Coronary artery (tissue), 2 donors: ENCODE data around the gene AKAP14.
"Not testable (repeated sequence)": the region's sequence is repeated elsewhere in the genome, so short reads cannot be mapped to it uniquely, and the experiment has no call there.

Experiments
- DNase-seq: peaks from one replicate; pipeline ENCODE4 v3.0.0-alpha.2; 2017; ENCODE audit warnings: low spot score
- H3K27ac ChIP-seq, 2 donors: fragments of 200-600 bp; sonication (generic); one replicate each; pipeline ENCODE4 v1.5.1; 2016 to 2019
- H3K4me3 ChIP-seq: fragments of 200-600 bp; sonication (generic); 2 replicates; pipeline ENCODE4 v1.5.1; 2016; ENCODE audit warnings: mild to moderate bottlenecking, moderate library complexity
- TF ChIP-seq, protein P1 (sequence below): fragments of 200-600 bp; sonication (generic); IDR thresholded peaks from one replicate; pipeline ENCODE4 v1.5.1; 2019; ENCODE audit warnings: antibody characterized with exemption

AKAP14 gene

GRCh38 chrX:119954374-119954773 is 58.7 kb downstream of the AKAP14 start:
- no peak overlapping the region for H3K4me3 ChIP-seq
- TF ChIP-seq, protein P1, sequence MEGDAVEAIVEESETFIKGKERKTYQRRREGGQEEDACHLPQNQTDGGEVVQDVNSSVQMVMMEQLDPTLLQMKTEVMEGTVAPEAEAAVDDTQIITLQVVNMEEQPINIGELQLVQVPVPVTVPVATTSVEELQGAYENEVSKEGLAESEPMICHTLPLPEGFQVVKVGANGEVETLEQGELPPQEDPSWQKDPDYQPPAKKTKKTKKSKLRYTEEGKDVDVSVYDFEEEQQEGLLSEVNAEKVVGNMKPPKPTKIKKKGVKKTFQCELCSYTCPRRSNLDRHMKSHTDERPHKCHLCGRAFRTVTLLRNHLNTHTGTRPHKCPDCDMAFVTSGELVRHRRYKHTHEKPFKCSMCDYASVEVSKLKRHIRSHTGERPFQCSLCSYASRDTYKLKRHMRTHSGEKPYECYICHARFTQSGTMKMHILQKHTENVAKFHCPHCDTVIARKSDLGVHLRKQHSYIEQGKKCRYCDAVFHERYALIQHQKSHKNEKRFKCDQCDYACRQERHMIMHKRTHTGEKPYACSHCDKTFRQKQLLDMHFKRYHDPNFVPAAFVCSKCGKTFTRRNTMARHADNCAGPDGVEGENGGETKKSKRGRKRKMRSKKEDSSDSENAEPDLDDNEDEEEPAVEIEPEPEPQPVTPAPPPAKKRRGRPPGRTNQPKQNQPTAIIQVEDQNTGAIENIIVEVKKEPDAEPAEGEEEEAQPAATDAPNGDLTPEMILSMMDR, result no peak
- DNase-seq, result no peak

GRCh38 chrX:119955807-119956570 is 60.3 kb downstream of the AKAP14 start:
- not testable (repeated sequence) for H3K4me3 ChIP-seq, H3K27ac ChIP-seq, DNase-seq

More at GRCh38 chrX:119954374-119954773, 58.7 kb downstream of the AKAP14 start:
- no peak overlapping the region for H3K27ac ChIP-seq

DNA sequence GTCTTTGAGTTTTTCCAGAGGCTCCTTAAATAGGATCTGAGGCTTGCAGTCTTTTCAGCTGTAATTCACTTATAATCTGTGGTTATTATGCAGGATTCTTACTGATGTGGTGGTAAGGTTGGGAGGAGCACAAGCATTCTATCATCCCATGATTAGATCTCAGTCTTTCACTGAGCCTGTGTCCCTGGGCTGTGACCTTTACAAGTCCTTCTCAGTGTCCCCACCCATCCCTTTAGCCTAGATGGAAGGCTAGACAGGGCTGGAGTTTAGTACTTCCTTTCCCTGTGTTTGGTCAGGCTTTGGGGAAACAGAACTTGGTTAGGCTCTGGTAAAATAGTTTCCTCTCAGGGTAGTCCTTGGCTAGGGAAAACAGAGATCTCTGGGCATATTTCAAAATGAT is 64.9 kb downstream of the AKAP14 start:
- DNase-seq, result no peak
- Histone ChIP-seq H3K27ac (no peak overlapping the region), H3K4me3 (no peak overlapping the region)
- TF ChIP-seq, protein P1, result no peak

GRCh38 chrX:119966837-119967236 is 71.1 kb downstream of the AKAP14 start:
- not testable (repeated sequence) for H3K27ac ChIP-seq, H3K4me3 ChIP-seq, DNase-seq
